HG02798 (cell line): ENCODE measurements around the gene INSRR.

Experiments used
- ATAC-seq: cut with Tn5 transposase; IDR thresholded peaks from one replicate; pipeline ENCODE4 v1.9.1; 2021; ENCODE audit warnings: mild to moderate bottlenecking; ENCODE audit not compliant: unreplicated experiment, poor library complexity

Gene INSRR

GRCh38 chr1:156894711-156895454 is 36.0 kb upstream of the INSRR start:
- no peak for ATAC-seq

GRCh38 chr1:156894001-156894400 is 35.1 kb upstream of the INSRR start:
- no peak for ATAC-seq

- no peak for ATAC-seq
Observed at GRCh38 chr1:156893048-156893953, 34.4 kb upstream of the INSRR start, which contains the start of gene PEAR1. TSS of gene PEAR1 (plus strand) at chr1:156893718. CDS start at chr1:156903927, 10,209 bp downstream.

- peak; percentile 69 for ATAC-seq
Observed at GRCh38 chr1:156892190-156893047, 33.5 kb upstream of the INSRR start.

GRCh38 chr1:156889802-156890580 is 31.1 kb upstream of the INSRR start:
- no peak for ATAC-seq

- no peak for ATAC-seq
Observed at GRCh38 chr1:156887734-156888133, 28.8 kb upstream of the INSRR start.

- ATAC-seq, result no peak
Observed at GRCh38 chr1:156887317-156887716, 28.4 kb upstream of the INSRR start.

- ATAC-seq, result no peak
Observed at GRCh38 chr1:156886583-156887281, 27.8 kb upstream of the INSRR start.

- no peak for ATAC-seq
Observed at GRCh38 chr1:156885880-156886355, 27.0 kb upstream of the INSRR start.

GRCh38 chr1:156885314-156885713 is 26.4 kb upstream of the INSRR start:
- no peak for ATAC-seq

- no peak for ATAC-seq
Observed at GRCh38 chr1:156884560-156885184, 25.8 kb upstream of the INSRR start.

- ATAC-seq, result no peak
Observed at GRCh38 chr1:156883919-156884318, 25.0 kb upstream of the INSRR start.

- ATAC-seq, result no peak
Observed at GRCh38 chr1:156882543-156882942, 23.6 kb upstream of the INSRR start.

GRCh38 chr1:156881663-156882062 is 22.7 kb upstream of the INSRR start:
- no peak for ATAC-seq

GRCh38 chr1:156881101-156881500 is 22.2 kb upstream of the INSRR start:
- no peak for ATAC-seq

- no peak for ATAC-seq
Observed at GRCh38 chr1:156880473-156880872, 21.6 kb upstream of the INSRR start.

- no peak for ATAC-seq
Observed at GRCh38 chr1:156879876-156880275, 21.0 kb upstream of the INSRR start.

GRCh38 chr1:156877433-156878170 is 18.7 kb upstream of the INSRR start:
- ATAC-seq, result no peak
